Measurements from ENCODE around the gene TRIP4. TPM values are rescaled to one million over a fixed set of nuclear protein-coding genes. Genes with fewer than 3 reads are reported as not detected.
"Not testable (repeated sequence)": the region's sequence is repeated elsewhere in the genome, so short reads cannot be mapped to it uniquely, and the experiment has no call there.

The TRIP4 gene
- 8.1 and 9.2 TPM in 2 replicates for total RNA-seq (2014; rRNA removed)
- 16.5 TPM for polyA plus RNA-seq (2012)

DNA sequence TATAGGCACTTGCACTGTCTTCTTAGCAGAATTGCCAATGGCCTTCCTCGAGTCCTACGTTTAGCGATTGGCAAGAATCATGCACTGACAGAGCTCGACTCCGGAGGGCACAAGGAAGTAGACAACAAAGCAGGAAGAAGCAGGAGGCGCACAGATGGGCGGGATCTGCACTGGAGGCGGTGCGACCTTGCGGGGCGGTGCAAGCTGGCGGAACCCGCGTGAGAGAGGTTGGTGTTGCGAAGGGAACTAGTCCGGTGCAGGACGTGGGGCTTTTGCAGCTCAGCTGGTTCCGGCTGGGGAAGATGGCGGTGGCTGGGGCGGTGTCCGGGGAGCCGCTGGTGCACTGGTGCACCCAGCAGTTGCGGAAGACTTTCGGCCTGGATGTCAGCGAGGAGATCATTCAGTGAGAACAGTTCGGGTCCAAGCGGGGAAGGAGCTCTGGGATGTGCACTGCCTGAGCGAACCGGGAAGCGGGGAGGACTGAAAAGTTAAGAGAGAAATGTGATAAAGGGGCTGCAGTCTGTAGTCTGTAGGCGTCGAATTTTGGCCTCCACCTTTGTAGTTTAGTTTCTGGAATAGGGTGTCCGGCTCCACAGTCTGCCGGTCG lies at the start of gene TRIP4:
TRIP4 (plus strand) TSS at position 275 of the 607 bp plus-strand sequence; CDS start at position 303, 28 bp downstream.
- DNase-seq (ENCODE audit: low read depth) = peak; percentile 96

DNA sequence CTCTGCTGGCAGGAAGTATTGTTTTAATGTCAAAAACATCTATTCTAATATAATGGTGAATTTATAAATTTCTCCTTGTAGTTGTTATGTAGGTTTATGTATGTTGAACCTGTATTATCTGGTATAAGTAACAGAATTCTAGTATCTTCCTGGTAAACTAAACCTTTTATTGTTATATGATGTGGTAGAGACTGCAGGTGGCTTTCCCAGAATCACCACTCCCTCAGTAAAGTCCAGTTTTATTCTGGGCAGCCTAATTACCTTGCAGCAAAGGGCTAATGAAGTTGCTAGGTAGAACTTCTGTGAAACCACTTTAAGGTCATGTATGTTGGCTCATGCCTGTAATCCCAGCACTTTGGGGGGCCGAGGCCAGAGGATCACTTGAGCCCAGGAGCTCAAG lies 47.3 kb upstream of the TRIP4 start:
- DNase-seq (ENCODE audit: low read depth) = no peak

DNA sequence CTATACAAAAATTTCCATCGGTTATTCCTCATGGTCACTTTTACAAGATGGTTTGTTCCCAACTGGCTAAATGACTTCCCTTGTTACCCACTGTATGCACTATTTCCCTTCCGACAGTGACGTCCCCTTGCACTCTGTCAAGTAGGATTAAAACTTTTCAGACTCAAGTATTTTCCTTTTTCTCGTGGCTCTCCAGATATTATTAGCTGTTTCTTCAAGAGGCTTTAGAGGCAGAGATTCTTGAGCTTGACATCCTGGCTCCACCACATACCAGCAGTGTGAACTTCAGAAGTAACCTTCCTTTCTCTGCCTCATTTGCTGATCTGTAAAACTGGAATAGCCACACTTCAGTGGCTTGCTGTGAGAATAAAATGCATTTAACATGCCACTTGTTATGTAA lies 45.7 kb upstream of the TRIP4 start:
- no peak for DNase-seq (ENCODE audit: low read depth)

DNA sequence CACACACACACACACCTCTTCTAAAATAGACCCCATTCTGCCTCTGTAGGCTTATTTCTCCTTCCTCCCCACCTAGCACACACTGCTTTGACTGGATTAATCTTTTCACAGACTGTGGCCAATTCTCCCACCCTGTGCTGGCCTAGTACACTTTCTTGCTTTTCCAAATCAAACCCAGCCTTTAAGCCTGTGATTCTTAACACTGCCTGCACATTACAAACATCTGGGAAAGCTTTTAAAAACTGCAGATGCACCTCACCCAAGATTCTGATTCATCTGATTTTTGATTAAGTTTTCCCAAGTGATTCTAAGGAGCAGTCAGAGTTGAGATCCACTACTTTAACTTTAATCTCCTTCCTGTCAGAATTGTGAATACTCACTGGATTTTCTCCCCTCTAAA lies 44.4 kb upstream of the TRIP4 start:
- DNase-seq (ENCODE audit: low read depth) = no peak

DNA sequence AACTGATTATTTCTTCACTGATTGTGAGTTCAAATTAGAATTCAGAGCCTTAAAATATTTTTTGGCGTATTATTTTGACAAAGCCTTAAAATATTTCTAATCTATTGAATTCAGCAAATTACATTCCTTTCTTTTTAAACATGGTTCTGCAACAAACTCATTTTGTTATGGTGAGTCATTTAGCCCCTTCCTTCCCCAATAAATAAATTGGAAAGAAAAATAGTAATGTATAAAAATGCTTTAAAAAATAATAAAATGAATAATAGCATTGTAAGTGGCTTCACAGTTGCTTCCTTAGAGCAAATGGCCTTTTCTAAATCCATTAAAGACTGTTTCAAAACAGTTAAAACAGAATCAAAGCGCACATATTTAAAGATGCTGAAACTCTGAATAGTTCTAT lies 43.8 kb upstream of the TRIP4 start:
- DNase-seq (ENCODE audit: low read depth) = no peak

DNA sequence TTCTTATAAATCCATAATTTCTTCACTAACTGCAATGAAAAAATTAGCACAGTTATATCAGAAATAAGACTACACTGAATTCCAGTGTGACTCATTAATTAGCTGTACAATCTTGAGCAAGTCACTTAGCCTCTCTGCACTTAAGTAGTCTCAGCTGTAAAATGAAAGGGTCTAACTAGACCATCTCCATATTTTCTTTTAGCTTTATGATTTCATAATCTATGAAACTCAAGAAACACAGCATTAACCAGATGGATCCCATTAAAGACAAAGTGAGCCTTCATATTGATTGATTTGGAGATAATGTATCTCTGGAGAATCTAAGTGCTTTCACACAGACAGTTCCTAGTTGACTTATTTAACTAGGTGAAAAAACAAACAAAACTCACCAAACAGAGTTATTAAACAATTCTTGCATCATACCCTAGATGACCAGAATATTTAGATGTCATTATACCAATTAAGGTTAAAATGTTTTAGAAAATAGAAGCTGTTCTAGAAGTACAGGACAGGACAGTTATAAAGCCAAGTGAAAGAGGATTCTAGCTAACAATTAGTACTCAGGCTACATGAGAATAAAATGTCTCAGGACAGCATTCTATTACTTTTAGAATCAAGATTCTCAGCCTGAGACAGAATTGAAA lies 42.9 kb upstream of the TRIP4 start:
- no peak for DNase-seq (ENCODE audit: low read depth)

DNA sequence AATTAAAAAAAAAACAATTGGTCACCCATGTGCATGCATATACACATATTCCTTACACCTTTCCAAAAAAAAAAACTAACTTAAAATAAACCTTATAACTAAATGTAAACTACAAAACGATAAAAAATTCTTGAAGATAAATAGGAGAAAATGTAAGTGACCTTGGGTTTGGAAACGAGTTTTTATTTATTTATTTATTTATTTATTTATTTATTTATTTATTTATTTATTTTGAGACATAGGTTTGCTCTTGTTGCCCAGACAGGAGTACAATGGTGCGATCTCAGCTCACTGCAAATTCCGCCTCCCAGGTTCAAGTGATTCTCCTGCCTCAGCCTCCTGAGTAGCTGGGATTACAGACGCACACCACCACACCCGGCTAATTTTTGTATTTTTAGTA lies 41.4 kb upstream of the TRIP4 start:
- not testable (repeated sequence) for DNase-seq (ENCODE audit: low read depth)

DNA sequence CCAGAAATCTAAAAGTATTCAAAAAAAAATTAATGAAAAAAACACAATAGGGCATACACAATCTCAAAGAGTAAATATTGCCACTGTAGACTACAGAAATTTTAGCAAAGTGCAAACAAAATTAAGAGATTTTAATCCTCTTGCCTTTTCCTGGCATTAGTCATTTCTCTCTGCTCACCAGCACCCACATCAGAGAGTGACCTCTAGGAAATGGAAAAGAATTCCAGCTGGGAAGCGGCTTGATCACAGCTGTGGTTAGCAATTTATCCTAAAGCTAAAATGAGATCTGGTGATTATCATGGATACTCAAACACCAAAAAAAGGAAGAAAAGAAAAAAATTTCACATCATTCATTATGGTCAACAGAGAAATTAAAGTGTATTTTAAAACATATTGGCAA lies 39.2 kb upstream of the TRIP4 start:
- peak; percentile 37 for DNase-seq (ENCODE audit: low read depth)

DNA sequence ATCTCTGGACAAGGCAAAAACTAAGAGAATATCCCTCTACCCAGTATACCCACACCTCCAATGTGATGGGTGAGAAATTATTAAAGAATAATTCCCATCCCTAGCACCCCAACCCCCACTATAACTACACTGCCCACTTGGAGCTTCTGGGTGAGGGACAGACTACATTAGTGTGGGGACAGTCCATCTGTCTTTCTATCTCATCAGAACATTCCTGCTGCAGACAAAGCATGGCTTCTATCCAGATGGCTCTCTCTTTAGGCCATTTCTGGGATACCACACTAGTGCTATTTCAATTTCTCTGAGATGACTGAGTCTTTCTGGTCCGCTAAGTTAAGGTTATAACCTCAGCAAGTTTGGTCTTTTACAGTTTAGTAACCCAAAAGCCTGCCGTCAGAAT lies 38.3 kb upstream of the TRIP4 start:
- no peak for DNase-seq (ENCODE audit: low read depth)

DNA sequence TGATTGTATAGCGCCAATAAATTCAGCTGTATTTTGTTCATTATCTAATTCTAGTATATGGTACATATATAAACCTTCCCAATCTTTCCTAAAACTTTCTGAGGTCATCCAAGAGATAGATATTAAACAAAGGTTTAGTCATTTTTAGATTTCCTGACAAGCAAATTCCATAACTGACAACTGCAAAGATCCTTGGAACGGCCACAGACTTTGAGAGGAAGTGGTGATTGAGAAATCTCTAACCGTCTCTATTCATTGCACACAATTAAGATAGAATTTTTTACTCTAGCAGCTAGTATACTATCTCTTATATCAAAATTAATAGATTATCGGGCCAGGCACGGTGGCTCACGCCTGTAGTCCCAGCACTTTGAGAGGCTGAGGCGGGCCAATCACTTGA lies 36.4 kb upstream of the TRIP4 start:
- DNase-seq (ENCODE audit: low read depth) = no peak

DNA sequence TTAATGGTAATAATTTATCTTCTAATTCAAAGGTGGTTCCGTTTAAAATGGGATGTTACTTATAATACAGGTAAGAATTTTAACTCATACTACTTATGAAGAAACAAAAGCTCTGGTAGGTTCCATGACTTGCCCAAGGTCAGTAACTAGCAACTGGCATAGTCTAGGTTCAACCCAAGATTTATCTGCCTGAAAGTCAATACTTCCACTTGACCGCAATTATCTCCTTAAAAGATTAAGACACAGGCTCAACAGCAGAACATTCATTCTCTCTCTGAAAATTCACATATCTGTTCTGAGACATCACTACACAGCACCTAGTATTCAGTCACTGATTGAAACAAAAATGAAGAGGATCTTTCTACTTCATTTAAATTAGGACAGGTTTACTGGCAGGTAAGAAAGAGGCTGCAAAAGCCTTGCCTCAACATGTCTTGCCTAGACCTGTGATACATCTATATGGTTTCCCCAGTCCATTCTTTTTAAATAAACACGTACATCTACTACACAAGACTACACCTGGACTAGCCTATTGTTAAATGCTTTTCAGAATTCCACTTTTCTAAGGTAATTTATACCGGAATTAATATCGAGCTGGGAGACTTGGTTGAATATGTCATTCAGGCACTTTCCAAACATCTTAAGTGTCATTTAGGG lies 32.8 kb upstream of the TRIP4 start:
- DNase-seq (ENCODE audit: low read depth) = no peak

DNA sequence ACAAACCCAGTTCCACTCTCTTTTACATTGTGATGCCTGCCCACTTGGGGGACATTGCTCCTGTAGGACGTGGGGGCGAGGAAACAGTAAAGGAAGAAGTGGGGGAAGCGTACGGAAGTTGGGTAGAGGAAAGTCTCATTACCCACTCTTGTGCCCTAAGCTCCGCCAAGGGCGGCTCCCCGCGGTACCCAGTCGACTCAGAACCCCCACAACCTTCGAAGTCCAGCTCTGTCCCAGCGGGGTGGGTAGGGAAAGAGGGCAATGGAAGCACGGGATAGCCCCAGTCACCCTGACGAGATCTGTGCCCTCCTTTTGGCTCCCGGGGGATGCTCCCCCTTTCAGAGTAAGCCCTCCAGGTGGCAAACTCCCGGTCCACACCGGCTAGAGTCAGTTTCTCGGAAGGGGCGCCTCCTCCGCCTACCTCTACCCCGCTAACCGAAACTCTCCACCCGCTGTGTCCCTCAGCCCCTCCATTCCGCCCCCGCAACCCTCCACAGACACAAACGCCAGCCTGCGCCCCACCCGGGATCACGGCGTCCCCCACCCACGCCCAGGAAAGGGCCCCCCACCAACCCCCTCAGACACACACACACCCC lies 32.2 kb upstream of the TRIP4 start:
- DNase-seq (ENCODE audit: low read depth) = no peak

DNA sequence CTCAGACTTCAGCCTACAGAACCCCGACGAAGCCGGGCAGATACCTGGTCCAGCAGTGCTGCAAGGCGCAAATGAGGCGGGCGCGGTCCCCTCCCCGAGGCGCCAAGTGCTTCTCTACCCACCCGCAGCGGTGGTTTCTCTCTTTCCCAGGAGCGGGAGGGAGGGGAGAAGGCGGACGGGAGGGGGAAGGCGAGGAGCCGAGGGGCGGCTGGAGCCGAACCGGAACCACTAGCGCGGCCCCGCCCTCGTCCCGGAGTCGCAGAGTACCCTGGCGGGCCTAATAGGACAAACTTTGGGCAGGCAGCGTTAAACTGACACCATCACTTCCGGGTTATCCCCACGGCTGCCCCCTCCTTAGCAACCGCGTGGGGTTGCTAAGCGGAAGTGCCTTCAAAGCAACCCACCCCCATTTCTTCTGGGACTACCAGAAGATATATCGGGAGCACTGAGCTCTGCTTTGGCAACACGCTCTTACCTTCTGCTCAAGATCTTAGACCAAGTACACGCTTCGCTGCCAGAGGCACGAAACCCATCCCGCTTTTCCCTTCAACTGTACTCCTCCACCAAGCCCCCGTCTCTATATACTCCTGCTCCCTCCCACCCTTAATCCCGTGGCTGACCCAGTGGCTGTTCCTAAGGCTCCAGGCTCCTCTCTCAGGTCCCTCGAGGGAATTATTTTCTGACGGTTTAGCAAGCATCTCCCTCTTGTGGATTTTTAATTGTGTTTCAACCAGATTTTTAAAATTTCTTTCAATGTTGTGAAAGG lies 31.5 kb upstream of the TRIP4 start, which contains the start of gene CSNK1G1:
CSNK1G1 (minus strand) TSS at position 230 of the 766 bp plus-strand sequence. CDS start 55,674 bp downstream, outside the sequence.
- peak; percentile 97 for DNase-seq (ENCODE audit: low read depth)

DNA sequence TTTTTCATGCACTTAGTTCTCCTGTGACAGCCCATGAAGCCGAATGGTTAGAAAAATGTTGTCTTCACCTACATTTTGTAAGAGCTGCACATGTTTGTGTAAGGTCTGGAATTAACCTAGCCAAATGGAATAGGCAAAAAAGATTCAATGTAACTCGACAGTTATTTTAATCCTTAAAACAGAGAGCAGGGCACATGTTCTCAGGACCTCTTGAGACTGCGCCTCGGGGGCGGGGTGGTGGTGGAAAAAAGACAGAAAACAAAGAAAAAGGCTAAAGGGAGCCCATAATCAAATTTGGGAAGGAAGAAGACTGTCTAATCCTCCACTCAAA lies 31.0 kb upstream of the TRIP4 start:
- DNase-seq (ENCODE audit: low read depth) = no peak

DNA sequence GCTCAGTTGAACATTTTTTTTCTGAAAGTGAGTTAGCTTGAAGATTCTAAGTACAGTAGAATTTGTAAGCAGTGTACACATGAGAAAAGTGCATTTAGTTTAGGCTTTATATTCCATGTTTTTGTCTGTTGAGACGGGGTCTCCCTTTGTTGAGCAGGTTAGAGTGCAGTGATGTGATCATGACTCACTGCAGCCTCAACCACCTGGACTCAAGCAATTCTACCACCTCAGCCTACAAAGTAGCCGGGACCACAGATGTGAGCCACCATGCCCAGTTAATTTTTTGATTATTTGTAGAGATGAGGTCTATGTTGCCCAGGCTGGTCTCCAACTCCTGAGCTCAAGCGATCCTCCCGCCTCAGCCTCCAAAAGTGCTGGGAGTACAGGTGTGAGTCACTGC lies 26.4 kb upstream of the TRIP4 start:
- no peak for DNase-seq (ENCODE audit: low read depth)

DNA sequence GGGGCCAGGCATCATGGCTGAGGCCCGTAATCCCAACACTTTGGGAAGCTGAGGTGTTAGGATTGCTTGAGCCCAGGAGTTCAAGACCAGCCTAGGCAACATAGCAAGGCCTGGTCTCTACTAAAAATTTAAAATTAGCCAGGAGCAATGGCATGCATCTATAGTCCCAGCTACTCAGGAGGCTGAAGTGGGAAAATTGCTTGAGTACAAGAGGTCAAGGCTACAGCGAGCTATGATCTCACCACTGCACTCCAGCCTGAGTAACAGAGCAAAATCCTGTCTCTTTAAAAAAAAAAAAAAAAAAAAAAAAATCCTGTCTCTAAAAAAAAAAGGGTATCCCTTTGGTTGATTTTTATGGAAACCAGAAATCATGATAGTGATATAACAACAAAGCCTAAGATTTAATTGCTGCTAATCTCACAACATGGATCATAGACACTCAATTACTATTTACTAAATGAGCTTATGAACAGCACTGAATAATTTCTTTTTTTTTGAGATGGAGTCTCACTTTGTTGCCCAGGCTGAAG lies 18.5 kb upstream of the TRIP4 start:
- DNase-seq (ENCODE audit: low read depth) = no peak

DNA sequence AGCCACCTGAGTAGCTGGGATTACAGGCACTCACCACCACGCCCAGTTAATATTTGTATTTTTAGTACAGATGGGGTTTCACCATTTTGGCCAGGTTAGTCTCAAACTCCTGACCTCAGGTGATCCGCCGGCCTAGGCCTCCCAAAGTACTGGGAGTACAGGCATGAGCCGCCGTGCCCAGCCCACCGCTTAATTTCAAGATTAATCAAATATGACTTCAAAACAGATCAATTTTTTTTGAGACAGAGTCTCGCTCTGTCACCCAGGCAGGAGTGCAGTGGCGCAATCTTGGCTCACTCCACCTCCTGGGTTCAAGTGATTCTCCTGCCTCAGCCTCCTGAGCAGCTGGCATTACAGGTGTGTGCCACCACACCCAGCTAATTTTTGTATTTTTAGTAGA lies 16.3 kb upstream of the TRIP4 start:
- DNase-seq (ENCODE audit: low read depth) = not testable (repeated sequence)

DNA sequence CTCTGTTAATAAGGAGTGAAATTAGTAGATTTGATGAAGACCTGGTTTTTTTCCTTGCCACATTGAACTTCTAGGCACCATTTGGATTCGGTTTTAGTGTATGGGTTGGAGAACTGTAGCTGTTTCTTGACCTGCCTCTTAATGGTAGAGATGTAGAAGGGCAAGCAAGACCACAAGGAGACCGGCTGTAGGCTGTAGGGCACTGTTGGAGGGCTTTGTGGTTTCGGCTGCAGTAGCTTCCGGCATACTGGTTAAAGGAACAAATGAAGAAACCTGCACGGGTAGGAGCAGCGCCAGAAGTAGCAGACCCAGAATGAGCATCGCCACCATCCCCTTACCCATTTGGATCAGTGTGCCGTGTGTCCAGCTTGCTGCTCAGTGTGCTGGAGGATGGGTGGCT lies 14.3 kb upstream of the TRIP4 start:
- DNase-seq (ENCODE audit: low read depth) = no peak

DNA sequence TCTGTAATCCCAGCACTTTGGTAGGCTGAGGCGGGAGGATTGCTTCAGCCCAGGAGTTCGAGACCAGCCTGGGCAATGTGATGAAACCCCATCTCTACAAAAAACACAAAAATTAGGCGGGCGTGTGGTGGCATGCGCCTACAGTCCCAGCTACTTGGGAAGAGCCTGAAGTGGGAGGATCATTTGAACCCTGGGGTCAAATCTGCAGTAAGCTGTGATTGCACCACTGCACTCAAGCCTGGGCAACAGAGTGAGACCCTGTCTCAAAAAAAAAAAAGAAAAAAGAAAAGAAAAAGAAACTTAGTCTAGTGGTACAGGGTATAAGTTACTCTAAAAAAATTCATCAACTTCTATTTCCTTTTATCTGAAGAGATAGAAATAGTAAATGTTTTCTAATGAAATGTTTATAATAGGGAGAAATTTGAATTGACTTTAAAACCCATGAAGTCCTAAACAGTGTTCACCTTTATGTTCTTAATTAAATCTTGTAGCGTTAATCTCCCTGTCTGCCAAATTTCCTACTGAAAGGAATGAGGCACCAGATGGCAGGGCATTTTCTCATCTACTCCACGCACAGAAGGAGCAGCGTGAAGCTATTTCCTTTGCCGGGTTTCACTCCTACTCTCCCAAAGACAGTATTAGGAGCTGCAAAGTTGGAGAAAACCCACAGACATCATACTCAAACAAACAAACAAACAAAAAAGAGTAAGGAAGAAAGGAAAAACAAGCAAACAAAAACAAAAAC lies 8.2 kb upstream of the TRIP4 start:
- DNase-seq (ENCODE audit: low read depth) = no peak

DNA sequence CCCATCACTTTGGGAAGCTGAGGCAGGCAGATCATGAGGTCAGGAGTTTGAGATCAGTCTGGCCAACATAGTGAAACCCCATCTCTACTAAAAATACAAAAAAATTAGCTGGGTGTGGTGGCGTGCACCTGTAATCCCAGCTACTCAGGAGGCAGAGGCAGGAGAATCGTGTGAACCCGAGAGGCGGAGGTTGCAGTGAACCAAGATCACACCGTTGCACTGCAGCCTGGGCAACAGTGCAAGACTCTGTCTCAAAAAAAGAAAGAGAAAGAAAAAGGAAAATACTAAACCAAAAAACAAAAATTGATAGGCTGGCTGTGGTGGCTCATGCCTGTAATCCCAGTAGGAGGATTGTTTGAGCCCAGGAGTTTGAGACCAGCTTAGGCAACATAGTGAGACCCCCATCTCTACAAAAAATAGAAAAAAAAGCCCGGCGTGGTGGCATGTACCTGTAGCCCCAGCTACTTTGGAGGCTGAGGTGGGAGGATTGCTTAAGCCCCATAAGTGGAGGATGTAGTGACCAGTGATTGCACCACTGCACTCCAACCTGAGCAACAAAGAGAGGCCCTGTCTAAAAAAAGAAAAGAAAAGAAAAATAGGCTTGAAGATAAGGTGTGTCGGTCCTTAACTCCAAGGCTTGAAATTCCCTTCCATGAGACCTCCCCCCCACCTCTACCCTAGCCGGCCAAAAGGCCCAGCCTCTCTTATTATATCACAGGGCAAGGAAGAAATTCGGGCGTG lies 7.3 kb upstream of the TRIP4 start:
- DNase-seq (ENCODE audit: low read depth) = not testable (repeated sequence)
